Aorta (tissue), 5 donors: ENCODE measurements around the gene NPPA. TPM values are rescaled to one million over a fixed set of nuclear protein-coding genes. Genes with fewer than 3 reads are reported as not detected.
"Not testable (repeated sequence)": the region's sequence is repeated elsewhere in the genome, so short reads cannot be mapped to it uniquely, and the experiment has no call there.

Source experiments
- ATAC-seq: fragments of 200-7000 bp; cut with Tn5 transposase; one replicate; pipeline ENCODE4 v1.9.1; 2022; ENCODE audit warnings: moderate library complexity; ENCODE audit not compliant: low FRiP score
- DNase-seq, 2 donors: peaks; one replicate each; pipeline ENCODE4 v3.0.0-alpha.2; 2020
- H3K27ac ChIP-seq, 2 donors: one replicate each; pipeline ENCODE4 v1.5.1; 2013; ENCODE audit warnings: low read length in 2 of 2, mild to moderate bottlenecking in 2 of 2, moderate library complexity in 2 of 2, control low read depth in 1 of 2, inconsistent platforms in 1 of 2, low read depth in 1 of 2
- H3K27me3 ChIP-seq, 2 donors: one replicate each; pipeline ENCODE4 v1.6.1; 2013; ENCODE audit warnings: control low read depth in 1 of 2, low read length in 1 of 2, mild to moderate bottlenecking in 1 of 2, moderate library complexity in 1 of 2; ENCODE audit not compliant: insufficient read depth in 2 of 2, control insufficient read depth in 1 of 2
- H3K36me3 ChIP-seq, 2 donors: one replicate each; pipeline ENCODE4 v1.6.1; 2013; ENCODE audit warnings: control low read depth in 1 of 2, low read length in 1 of 2, mild to moderate bottlenecking in 1 of 2; ENCODE audit not compliant: insufficient read depth in 2 of 2, control insufficient read depth in 1 of 2
- H3K4me1 ChIP-seq, 2 donors: one replicate each; pipeline ENCODE4 v1.6.1; 2013; ENCODE audit warnings: low read length in 2 of 2, control low read depth in 1 of 2, mild to moderate bottlenecking in 1 of 2, moderate library complexity in 1 of 2; ENCODE audit not compliant: insufficient read depth in 2 of 2, control insufficient read depth in 1 of 2
- H3K4me3 ChIP-seq, 2 donors: one replicate each; pipeline ENCODE4 v1.5.1; 2013; ENCODE audit warnings: low read length in 2 of 2, control low read depth in 1 of 2, mild to moderate bottlenecking in 1 of 2
- H3K9me3 ChIP-seq: one replicate; pipeline ENCODE4 v1.6.1; 2013; ENCODE audit warnings: mild to moderate bottlenecking, low read length; ENCODE audit not compliant: control insufficient read depth
- WGBS, 2 donors: extraction: QIAGEN DNeasy Blood & Tissue Kit; methylation state at CpG; one replicate each; pipeline ENCODE4 v1.1.7; 2013; 5-methylcytosine and 5-hydroxymethylcytosine counted together
- intact Hi-C, 2 donors: fragments of 100-400 bp; cut with DNase I; formaldehyde crosslinking; loops; one replicate each; pipeline versions ENCODE4 v1.14.2 to v1.15.0; 2022
- long read RNA-seq, 2 donors: library from polyadenylated mRNA; unstranded; transcript quantifications; one replicate each; pipeline ENCODE4 v2.0.0, GENCODE V29; 2020 to 2021
- polyA plus RNA-seq, 2 donors: library from polyadenylated mRNA; stranded (reverse); fragments of 200-250 nt; gene quantifications; one replicate each; pipeline ENCODE4 v1.2.3, GENCODE V29; 2013
- total RNA-seq, 2 donors: library from RNA; stranded (reverse); fragmentation: NEBNext Ultra II Directional; extraction: Animal tissue kit (Norgen Biotek cat#: 25700); gene quantifications; one replicate each; pipeline ENCODE4 v1.2.1, GENCODE V29; 2021
- donor health status: healthy with polysubstance abuse.
- donor health status: Bipolar disorder and iron deficiency.
- donor health status: DM: no; HTN: no; CAD: no.
- donor health status: DM: no; HTN: no; CAD: no.
- donor health status: DM: yes; HTN: yes; CAD: no.

NPPA gene
- under 1 TPM in 1 of 2 donors, not detected in 1; 0.48 TPM for total RNA-seq
- 1 to 10 TPM in 1 of 2 donors, under 1 TPM in 1; 0.23 to 5.5 TPM for polyA plus RNA-seq
- long read RNA-seq, donor 1, partial matches to known transcripts = 0 of 1 reads
- long read RNA-seq, donor 1, other reads (novel, unspliced or antisense) = 1 of 1 reads
- long read RNA-seq, donor 2, transcript NPPA-202 (3 exons, 855 nt) = major isoform, 9 of 12 reads
- long read RNA-seq, donor 2, partial matches to known transcripts = 1 of 12 reads
- long read RNA-seq, donor 2, other reads (novel, unspliced or antisense) = 1 of 12 reads

- WGBS, 2 donors = 59 to 66% methylated on average over 17 to 18 of the region's 18 CpGs
- no peaks in the 10 kb centered on the region for H3K9me3 ChIP-seq
- intact Hi-C loops = no loop called here
- DNase-seq = no peak
- no peaks in the 10 kb centered on the region for H3K27me3 ChIP-seq
- no peak within 1 kb of the TSS for H3K27ac ChIP-seq
- peaks cover 0 to 2% of the 10 kb centered on the region in 2 donors for H3K36me3 ChIP-seq
- no peak for ATAC-seq
- H3K4me3 ChIP-seq = no peak within 1 kb of the TSS
- H3K4me1 ChIP-seq = no peaks in the 10 kb centered on the region
Observed at GRCh38 chr1:11847667-11848372, at the start of gene NPPA. NPPA (minus strand) TSS chr1:11847783; CDS start chr1:11847684, 99 bp downstream.

- WGBS, 2 donors = 60 to 89% methylated on average over 1 of the region's 1 CpG
- H3K36me3 ChIP-seq, H3K27ac ChIP-seq, H3K4me3 ChIP-seq, H3K4me1 ChIP-seq, ATAC-seq, H3K9me3 ChIP-seq, DNase-seq, H3K27me3 ChIP-seq: not testable (repeated sequence)
- intact Hi-C loops = loop anchor here (1.0 to 5.0 kb wide), 2 partner anchors 53 to 57 kb away; no protein-coding TSS in a partner anchor
Observed at GRCh38 chr1:11894501-11894900, 46.9 kb upstream of the NPPA start.

GRCh38 chr1:11893907-11894251 is 46.3 kb upstream of the NPPA start:
- Histone ChIP-seq H3K27me3 (no peaks in the 10 kb centered on the region), H3K4me1 (no peaks in the 10 kb centered on the region), H3K9me3 (no peaks in the 10 kb centered on the region), H3K27ac (no peak overlapping the region), H3K4me3 (no peak overlapping the region), H3K36me3 (no peaks in the 10 kb centered on the region)
- no peak for ATAC-seq
- intact Hi-C loops = loop anchor here (1.0 to 5.0 kb wide), 2 partner anchors 53 to 57 kb away; no protein-coding TSS in a partner anchor
- 1 to 2% methylated on average over 5 of the region's 5 CpGs for WGBS, 2 donors
- DNase-seq = peak; percentile 66 to 88

GRCh38 chr1:11891433-11892186 is 44.0 kb upstream of the NPPA start:
- Histone ChIP-seq H3K9me3 (no peaks in the 10 kb centered on the region), H3K36me3 (no peaks in the 10 kb centered on the region), H3K4me1 (no peaks in the 10 kb centered on the region), H3K27ac (no peak overlapping the region), H3K4me3 (no peak overlapping the region), H3K27me3 (no peaks in the 10 kb centered on the region)
- DNase-seq = no peak
- WGBS, 2 donors = 78 to 84% methylated on average over 6 of the region's 6 CpGs
- ATAC-seq = no peak
- intact Hi-C loops = loop anchor here in 1 of 2 donors (5.0 kb wide), 1 partner anchor 54 kb away; no protein-coding TSS in a partner anchor

GRCh38 chr1:11888877-11889208 is 41.3 kb upstream of the NPPA start:
- Histone ChIP-seq H3K36me3 (no peaks in the 10 kb centered on the region), H3K27me3 (no peaks in the 10 kb centered on the region), H3K27ac (no peak overlapping the region), H3K9me3 (no peaks in the 10 kb centered on the region), H3K4me1 (no peaks in the 10 kb centered on the region), H3K4me3 (no peak overlapping the region)
- ATAC-seq (no peak), DNase-seq (no peak)
- 36 to 43% methylated on average over 3 of the region's 3 CpGs for WGBS, 2 donors
- intact Hi-C loops = no loop called here

- 79 to 82% methylated on average over 15 of the region's 15 CpGs for WGBS, 2 donors
- H3K9me3 ChIP-seq = no peaks in the 10 kb centered on the region
- H3K36me3 ChIP-seq = no peaks in the 10 kb centered on the region
- H3K4me1 ChIP-seq = no peaks in the 10 kb centered on the region
- H3K27ac ChIP-seq = no peak overlapping the region
- H3K4me3 ChIP-seq = no peak overlapping the region
- intact Hi-C loops = no loop called here
- DNase-seq (no peak), ATAC-seq (no peak)
- no peaks in the 10 kb centered on the region for H3K27me3 ChIP-seq
Observed at GRCh38 chr1:11888206-11888876, 40.8 kb upstream of the NPPA start.

GRCh38 chr1:11887666-11888007 is 40.1 kb upstream of the NPPA start:
- Histone ChIP-seq H3K9me3 (no peaks in the 10 kb centered on the region), H3K27ac (no peak overlapping the region), H3K4me3 (no peak overlapping the region), H3K36me3 (no peaks in the 10 kb centered on the region), H3K27me3 (no peaks in the 10 kb centered on the region), H3K4me1 (no peaks in the 10 kb centered on the region)
- DNase-seq (no peak), ATAC-seq (no peak)
- whole genome bisulfite sequencing, 2 donors = 78% methylated on average over 7 of the region's 7 CpGs
- intact Hi-C loops = no loop called here

- intact Hi-C loops = no loop called here
- no peak for ATAC-seq
Observed at GRCh38 chr1:11886986-11887665, 39.5 kb upstream of the NPPA start.

More at GRCh38 chr1:11886986-11887665, 39.5 kb upstream of the NPPA start:
- Histone ChIP-seq H3K4me1 (no peaks in the 10 kb centered on the region), H3K27me3 (no peaks in the 10 kb centered on the region), H3K9me3 (no peaks in the 10 kb centered on the region), H3K27ac (no peak overlapping the region), H3K4me3 (no peak overlapping the region), H3K36me3 (no peaks in the 10 kb centered on the region)
- 79 to 83% methylated on average over 19 of the region's 19 CpGs for whole genome bisulfite sequencing, 2 donors
- peak in 1 of 2 donors; percentile 57 for DNase-seq
